Measurements from ENCODE around the gene OR51I1.
A peak's percentile ranks its signal among the peaks of the same experiment; 100 is the strongest.

Gene OR51I1, protein sequence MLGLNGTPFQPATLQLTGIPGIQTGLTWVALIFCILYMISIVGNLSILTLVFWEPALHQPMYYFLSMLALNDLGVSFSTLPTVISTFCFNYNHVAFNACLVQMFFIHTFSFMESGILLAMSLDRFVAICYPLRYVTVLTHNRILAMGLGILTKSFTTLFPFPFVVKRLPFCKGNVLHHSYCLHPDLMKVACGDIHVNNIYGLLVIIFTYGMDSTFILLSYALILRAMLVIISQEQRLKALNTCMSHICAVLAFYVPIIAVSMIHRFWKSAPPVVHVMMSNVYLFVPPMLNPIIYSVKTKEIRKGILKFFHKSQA

DNA sequence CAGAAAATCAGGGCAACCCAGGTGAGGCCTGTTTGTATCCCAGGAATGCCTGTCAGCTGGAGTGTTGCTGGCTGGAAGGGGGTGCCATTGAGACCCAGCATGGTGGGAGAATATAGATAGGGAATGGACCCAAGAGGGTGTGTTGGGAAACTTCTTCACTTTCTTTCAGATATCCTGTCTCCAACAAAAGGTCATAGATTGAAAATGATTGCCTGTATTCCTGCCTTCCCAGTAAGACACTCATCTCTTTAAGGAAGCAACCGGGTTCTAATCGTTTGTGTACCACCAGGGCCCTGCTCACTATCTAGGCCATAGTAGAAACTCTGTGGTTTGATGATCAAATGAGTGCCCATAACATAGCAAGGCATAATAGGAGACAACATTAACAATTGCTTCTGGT lies at the start of gene OR51I1:
Gene OR51I1, minus strand, starts transcription at position 101 of the 400 bp plus-strand sequence. Its CDS starts 0 bp downstream, at position 101.
- DNase-seq = no peak

DNA sequence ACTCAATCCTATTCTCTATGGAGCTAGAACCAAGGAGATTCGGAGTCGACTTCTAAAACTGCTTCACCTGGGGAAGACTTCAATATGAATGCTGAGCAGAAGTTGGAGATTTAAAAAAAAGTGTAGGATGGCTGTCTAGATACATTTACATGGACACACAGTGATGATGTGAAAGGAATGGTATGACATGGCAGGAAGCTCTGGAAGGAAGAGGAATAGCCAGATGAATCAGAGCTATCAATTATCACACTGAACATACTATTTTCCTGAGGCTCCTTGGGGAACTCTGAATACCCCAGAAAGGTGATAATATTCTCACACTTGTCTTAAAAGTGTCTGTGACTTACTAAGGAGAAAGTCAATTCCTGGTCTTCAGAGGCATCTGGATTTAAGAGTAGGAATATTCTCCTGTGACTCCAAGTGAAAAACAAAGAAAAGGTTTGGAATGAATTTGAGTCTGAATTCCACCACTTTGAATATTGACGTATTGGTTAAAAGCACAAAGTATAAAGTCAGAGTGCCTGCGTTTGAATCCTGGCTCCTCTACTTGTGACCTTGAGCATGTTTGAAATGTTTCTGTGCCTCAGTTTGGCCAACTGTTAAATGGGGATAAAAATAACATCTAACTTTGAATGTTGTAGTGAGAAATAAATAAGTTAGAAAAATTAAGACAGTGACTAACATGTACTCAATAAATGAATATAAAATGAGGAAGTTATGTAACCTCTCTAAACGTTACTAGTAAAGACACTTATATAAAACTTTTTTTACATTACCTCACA lies 48.5 kb upstream of the OR51I1 start:
- no peak for DNase-seq

DNA sequence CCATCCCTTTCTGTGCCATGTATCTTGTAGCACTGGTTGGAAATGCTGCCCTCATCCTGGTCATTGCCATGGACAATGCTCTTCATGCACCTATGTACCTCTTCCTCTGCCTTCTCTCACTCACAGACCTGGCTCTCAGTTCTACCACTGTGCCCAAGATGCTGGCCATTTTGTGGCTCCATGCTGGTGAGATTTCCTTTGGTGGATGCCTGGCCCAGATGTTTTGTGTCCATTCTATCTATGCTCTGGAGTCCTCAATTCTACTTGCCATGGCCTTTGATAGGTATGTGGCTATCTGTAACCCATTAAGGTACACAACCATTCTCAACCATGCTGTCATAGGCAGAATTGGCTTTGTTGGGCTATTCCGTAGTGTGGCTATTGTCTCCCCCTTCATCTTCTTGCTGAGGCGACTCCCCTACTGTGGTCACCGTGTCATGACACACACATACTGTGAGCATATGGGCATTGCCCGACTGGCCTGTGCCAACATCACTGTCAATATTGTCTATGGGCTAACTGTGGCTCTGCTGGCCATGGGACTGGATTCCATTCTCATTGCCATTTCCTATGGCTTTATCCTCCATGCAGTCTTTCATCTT lies 47.6 kb upstream of the OR51I1 start:
- no peak for DNase-seq

DNA sequence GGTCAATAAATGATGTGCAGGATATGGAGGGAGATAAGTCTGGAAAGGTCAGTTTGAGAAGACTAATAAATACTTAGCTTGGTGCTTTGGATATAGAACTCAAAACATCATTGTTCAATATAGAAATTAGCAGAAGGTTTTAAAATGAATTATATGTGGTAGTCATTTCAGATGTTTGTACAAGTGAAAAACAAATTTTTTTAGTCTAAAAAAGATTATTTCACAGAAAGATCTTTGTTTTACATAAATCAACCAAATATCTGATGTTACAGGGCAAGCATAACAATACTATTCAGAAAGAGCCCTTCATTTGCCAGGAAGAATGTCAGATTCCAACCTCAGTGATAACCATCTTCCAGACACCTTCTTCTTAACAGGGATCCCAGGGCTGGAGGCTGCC lies 47.1 kb upstream of the OR51I1 start, which contains the start of gene OR52D1:
Gene OR52D1, plus strand, starts transcription at position 301 of the 400 bp plus-strand sequence. Its CDS starts 22 bp downstream, at position 323.
- DNase-seq = no peak

DNA sequence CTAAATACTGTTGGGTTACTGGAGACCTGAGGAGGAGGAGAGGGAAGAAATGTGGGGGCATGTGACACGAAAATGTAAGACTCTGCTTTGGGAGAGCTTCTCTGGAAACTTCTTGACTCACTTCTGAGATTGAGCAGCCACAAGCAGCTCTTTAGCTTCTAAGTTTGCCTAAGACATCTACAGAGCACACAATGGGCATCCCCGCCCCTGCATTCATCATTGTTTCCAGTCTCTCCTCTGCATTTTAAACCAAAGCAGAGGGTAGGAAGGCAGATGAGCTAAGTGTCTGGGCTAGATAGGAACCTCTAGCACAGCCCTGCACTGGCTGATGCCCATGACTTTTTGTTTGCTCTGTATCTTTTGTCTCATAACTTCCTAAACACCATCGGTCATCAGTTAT lies 45.1 kb upstream of the OR51I1 start:
- DNase-seq = no peak

DNA sequence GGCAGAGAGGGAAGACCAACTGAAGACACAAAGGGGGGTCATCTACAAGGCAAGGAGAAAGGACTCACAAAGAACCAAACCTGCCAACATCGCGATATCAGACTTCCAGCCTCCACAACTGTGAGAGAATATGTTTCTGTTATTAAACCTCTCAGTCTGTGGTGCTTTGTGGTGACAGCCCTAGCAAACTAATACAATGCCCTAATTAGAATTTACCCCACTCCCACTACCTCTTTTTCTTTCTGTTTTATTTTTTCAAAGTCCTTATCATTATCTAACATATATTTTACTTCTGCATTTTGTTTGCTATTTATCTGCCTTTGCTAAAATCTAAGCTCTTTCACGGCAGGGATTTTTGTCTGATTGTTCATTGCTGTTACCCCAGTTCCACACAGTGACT lies 44.7 kb upstream of the OR51I1 start:
- no peak for DNase-seq

DNA sequence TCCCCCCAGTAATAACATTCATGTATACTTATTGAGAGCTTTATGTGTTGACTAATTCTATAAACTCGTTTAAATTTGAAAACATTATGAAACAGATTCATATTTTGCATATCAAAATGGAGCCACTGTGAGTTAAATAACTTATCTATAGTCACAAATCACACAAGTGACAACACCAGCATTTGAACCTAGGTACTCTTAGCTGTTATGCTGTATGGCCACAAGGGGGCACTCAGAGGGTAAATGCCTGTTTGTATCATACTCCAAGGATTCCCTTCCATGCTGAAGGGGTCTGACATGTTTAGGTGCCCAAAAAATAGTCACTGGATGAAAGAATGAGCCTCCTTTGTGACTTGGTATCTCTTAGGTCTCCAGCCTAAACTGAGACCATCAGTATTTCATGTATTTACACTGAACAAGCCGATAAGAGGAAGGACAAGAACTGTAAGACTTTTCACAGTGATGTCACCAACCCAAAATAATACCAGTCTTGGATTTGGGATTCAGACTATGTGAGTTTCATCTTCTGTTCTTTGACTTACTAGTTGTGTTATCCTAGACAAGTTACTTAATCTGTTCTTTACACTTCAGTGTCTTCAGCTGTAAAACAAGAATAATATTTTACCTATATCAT lies 35.0 kb upstream of the OR51I1 start:
- peak; percentile 14 for DNase-seq

DNA sequence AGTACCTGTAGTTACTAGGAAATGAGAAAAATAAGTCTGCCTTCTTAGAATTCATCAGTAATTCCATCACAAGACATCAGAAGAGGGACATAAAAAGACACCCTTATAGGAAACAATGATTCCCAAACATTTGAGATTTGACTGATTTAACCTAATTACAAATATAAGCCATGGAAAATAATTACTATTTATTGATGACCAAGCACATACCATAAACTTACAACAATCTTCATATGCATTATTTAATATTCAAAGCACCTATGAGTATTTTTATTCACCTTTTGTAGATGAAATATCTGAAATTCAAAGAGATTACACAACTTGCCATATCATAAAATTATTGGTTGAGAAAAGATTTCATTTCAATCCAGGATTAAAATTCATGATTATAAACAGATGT lies 32.6 kb upstream of the OR51I1 start:
- DNase-seq = no peak

DNA sequence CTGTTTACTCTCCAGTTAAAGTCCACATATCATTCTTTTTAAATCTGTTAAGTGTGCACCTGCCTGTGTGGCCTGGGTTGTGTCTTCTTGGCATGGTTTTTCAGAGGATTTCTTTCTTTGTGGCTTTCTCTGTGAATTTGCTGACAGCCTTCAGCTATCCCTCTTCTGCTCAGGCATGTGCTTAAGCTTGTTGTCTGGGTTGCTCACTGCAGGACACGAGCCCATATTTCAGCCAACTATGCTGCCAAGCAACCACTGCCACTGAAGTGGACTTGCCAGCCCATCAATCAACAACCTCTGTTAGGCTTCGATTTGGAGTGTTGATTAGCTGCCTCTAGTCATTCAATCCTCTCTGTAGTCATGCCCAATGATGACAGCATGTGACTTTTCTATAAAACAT lies 26.2 kb upstream of the OR51I1 start:
- peak; percentile 14 for DNase-seq

DNA sequence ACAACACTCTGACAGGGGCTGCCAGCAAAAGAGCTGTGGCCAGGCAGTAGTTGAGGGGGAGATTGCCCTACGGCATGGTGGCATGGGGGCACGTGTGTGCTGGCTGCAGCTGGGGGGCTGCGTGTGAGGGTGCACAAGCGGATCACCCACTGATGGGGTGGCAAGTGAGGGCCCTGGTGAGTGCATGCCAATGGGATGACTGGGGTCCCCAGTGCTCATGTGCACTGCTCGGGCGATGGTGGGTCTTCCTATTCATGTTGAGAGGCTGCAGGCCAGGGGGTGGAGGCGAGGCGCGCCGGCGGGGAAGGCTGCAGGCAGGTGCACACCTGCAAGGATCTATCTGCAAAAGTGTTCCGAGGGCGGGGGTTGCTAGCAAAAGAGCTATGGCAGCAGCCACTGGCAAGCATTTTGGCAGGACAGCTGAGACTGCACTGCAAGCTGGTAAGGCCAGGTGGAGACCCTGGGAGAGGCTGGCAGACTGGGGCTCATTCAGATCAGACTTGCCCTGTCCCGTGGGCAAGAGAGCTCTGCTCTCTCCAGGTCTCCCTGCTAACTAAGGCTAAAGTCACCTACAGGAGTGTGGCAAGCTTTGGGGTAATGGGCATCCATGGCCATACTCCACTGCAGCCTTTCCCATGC lies 19.8 kb upstream of the OR51I1 start:
- no peak for DNase-seq

DNA sequence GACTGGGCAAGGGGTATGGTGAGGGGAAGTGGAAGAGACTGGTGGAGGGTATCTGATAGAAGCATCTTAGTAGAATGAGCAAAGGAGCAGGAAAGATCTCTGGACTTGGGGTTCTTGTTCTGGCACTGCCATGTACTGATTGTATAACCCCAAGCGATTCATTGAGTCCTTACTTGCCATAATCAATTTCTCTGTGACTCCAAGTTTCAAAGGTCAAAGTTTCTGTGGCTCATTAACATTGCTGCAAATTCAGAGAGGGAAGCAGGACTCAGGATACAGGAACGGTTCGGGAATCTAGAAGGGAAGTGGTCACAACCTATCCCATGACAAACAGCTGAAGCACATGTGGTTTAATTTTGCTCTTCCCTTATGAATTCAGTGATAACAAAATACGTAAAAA lies 8.1 kb upstream of the OR51I1 start:
- DNase-seq = no peak

DNA sequence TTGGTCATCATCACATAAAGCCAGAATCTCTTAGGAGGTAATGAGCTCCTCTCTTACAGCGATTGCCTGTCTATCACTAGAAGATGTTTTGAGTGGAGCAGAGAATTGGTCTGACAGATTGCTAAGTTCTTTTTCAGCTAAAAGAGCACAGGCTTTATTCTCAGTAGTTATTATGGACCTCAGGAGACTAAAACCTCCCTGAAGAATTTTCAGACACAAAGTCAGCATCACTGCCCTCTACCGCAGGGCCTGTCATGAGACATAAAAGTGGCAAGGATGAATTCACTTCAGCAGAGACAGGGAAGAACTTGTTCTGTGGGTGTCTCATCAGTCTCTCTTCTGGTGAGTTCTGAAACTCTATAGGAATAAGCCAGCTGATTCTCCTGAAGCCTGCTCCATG lies 7.7 kb upstream of the OR51I1 start, which contains the start of gene OR51I2:
Gene OR51I2, plus strand, starts transcription at position 301 of the 400 bp plus-strand sequence. CDS start 4,166 bp downstream, outside the sequence.
- no peak for DNase-seq

DNA sequence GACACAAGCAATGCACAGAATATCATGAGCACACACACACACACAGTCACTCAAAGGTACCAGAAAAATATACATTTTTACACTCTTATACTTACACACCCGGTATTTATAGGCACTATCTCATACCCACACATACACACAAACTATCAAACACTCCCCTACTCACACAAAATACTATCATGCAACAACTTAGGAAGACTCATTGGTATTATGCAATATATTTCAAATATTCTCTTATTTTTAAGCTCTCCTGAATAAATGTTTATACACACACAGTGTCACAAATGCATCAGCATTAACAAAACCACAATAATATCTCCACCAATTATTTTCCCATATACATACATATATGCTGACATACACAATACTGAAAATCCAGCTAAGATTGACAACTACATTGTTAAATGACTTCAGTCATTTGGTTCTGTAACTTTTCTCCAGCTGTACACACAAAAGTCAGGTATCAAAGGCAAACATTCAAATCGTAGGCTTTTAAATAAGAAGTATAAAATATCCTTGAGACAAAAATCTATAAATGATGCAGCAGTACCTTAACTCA lies 2.6 kb upstream of the OR51I1 start:
- no peak for DNase-seq

DNA sequence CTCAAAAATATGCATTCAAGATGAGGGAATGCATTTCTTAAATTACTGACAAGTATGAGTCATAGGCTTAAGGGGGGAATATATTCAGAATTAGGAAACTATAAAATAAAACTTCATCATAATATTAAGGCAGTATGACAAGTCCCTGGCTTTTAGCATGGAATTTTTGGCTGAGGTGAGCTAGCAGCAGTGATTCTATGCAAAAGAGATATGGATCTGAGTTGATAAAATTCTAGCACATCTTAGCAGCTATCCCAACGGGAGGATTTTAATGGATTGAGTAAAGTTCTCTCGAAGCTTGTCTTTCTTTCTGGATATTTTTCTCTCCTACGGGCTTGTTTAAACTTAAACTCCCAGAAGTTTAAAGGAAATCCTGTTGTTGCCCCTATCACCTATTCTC lies 18.2 kb downstream of the OR51I1 start:
- no peak for DNase-seq

DNA sequence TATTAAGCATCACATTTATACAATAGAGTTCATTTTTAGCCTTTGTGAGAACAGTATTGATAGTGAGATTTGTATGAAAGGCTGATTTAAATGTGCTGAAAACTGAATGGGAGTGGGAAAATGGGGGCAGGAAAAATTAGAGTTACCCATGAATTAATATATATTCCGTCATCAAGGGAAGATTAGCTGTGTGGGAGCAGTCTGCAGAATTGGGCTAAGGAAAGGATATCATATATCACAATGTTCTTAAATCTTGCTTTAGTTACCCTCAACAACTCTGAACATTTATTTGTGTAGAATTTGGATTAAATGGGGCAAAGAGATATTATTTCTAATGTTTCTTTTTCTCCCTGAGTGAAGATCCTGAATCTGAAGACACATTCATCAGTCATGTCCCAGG lies 19.5 kb downstream of the OR51I1 start, which contains the start of gene OR51Q1:
Gene OR51Q1, plus strand, starts transcription at position 301 of the 400 bp plus-strand sequence. Its CDS starts 90 bp downstream, at position 391.
- DNase-seq = no peak

DNA sequence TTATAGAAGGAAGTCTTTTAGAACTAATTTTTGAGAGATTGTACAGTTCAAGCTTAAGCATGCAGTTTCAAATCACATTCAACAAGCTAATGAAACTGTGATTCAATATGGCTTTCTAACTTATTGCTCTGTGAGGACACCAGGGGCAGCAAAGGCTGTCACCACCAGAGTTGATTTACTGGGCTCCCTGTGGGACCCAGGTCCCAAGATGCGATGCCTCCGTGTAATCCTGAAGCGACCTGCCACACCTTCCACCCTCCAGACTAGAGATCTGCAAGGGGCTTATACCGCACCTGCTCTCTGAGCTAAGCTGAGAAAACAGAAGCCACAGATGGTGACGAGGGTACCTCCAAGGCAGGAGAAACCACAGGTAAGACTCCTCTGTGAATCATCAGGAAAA lies 20.3 kb downstream of the OR51I1 start:
- no peak for DNase-seq

DNA sequence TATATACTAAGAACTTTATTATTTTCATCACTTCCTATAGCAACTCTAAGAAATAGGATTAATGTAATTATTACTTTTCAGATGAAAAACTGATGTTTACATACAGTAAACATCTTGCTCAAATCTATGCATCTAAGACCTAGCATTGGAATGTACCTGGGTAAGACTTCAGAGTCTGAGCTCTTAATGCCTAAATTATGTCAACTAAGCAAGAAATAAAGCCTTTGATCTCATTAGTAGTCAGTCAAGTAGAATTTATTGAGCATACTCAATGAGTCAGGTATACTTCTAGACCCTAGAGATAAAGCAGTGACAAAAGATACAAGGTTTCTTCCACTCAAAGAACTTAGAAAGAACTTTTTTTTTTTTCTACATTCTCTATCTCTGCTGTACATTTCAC lies 36.1 kb downstream of the OR51I1 start:
- no peak for DNase-seq

DNA sequence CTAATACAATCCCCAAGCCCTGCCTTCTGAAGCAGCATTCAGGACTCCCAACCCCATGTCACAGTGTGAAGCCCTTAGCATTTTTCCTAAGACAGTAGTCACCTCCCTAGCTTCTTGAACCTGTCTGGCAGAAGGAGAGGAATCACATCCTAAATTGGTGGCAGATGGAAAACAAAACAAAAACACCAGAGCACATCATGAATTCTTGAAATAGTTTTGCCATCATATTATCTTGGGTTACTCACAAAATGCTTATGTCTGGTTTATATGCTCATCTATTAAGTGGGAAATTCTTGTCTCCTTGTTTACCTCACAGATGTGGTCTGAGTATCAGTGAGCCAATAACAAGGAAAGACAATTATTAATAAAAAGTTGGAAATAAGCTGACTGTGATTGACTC lies 42.4 kb downstream of the OR51I1 start:
- no peak for DNase-seq

DNA sequence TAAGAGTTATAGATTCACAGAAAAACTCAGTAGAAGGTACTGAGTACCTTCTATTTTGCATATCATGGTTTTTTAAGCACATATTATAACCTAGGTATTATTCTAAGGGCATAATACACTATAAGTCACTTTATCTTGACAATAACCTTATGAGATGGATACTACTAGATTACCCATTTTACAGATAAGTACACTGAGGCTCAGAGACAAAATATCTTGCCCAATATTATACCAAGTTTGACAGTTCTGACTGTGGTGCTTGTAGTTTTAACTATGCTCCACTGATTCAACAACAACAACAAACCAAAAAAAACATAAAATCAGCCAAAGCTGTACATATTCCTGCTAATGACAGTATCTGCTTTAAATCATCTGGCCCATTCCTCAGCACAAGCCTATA lies 47.2 kb downstream of the OR51I1 start:
- DNase-seq = no peak

Measured in NCI-H774 (cell line).